ENCODE measurements around the gene CHRNE.

GRCh38 chr17:4947010-4947410, 44.1 kb upstream of the CHRNE start:
- TF ChIP-seq POLR2A (IDR thresholded peaks at IDR 0.05; ENCODE audit: low read depth, low read length) = no peak
- TF ChIP-seq, protein P1, sequence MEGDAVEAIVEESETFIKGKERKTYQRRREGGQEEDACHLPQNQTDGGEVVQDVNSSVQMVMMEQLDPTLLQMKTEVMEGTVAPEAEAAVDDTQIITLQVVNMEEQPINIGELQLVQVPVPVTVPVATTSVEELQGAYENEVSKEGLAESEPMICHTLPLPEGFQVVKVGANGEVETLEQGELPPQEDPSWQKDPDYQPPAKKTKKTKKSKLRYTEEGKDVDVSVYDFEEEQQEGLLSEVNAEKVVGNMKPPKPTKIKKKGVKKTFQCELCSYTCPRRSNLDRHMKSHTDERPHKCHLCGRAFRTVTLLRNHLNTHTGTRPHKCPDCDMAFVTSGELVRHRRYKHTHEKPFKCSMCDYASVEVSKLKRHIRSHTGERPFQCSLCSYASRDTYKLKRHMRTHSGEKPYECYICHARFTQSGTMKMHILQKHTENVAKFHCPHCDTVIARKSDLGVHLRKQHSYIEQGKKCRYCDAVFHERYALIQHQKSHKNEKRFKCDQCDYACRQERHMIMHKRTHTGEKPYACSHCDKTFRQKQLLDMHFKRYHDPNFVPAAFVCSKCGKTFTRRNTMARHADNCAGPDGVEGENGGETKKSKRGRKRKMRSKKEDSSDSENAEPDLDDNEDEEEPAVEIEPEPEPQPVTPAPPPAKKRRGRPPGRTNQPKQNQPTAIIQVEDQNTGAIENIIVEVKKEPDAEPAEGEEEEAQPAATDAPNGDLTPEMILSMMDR (conservative IDR thresholded peaks at IDR 0.05; ENCODE audit: low read depth, low read length) = no peak
- no peak for TF ChIP-seq SMC3 (IDR thresholded peaks at IDR 0.05; ENCODE audit: low read depth, low read length)
